ENCODE data around the gene PCDH12.

DNA sequence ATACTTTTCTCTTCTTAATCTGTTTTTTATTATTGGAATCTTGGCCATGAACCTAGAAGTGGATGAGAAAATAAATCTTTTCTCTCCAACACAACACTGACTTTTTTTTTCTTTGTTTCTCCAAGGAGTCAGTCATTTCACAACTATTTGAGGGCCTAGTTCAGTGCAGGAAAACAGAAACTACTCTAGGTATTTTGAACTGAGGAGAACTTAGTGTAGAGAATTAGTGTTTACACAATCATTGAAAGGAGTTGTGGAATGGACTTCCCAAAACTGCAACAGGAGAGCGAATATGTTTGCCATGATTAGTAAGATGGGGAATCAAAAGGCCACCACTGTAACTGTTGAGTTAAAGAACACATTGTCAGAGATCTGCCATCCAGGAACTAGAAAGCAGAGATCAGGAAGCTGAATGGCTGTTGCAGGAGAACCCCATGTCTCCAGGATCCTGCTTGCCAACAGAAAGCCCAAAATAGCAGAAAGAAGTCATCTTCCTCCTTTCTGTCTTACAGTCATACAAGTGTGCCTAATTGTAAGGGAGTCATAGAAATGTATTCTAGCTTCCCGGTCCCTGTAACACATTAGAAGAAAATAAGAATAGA lies 59.5 kb downstream of the PCDH12 start:
- no peak for TF ChIP-seq POLR2A (IDR thresholded peaks at IDR 0.05; ENCODE audit: low read depth, low read length)
- TF ChIP-seq, protein P1, sequence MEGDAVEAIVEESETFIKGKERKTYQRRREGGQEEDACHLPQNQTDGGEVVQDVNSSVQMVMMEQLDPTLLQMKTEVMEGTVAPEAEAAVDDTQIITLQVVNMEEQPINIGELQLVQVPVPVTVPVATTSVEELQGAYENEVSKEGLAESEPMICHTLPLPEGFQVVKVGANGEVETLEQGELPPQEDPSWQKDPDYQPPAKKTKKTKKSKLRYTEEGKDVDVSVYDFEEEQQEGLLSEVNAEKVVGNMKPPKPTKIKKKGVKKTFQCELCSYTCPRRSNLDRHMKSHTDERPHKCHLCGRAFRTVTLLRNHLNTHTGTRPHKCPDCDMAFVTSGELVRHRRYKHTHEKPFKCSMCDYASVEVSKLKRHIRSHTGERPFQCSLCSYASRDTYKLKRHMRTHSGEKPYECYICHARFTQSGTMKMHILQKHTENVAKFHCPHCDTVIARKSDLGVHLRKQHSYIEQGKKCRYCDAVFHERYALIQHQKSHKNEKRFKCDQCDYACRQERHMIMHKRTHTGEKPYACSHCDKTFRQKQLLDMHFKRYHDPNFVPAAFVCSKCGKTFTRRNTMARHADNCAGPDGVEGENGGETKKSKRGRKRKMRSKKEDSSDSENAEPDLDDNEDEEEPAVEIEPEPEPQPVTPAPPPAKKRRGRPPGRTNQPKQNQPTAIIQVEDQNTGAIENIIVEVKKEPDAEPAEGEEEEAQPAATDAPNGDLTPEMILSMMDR (IDR thresholded peaks at IDR 0.05; ENCODE audit: extremely low read depth in 1 of 2, insufficient read depth in 1 of 2, low read depth in 1 of 2, low read length in 2 of 2), result no peak
- no peak for TF ChIP-seq MYC (IDR thresholded peaks at IDR 0.05; ENCODE audit: low read depth, low read length)
- no peak for TF ChIP-seq JUN (IDR thresholded peaks at IDR 0.05; ENCODE audit: borderline replicate concordance, insufficient read depth, insufficient read length, low read depth)
- no peak for TF ChIP-seq POLR2AphosphoS5 (IDR thresholded peaks at IDR 0.05; ENCODE audit: insufficient read depth, low read depth, low read length)
- no peak for TF ChIP-seq EZH2 (IDR thresholded peaks at IDR 0.05; ENCODE audit: borderline replicate concordance, low read depth, low read length, severe bottlenecking)
- TF ChIP-seq MAX (IDR thresholded peaks at IDR 0.05; ENCODE audit: insufficient read depth, insufficient read length), result no peak
